ENCODE data around the gene S1PR1. TPM values are rescaled to one million over a fixed set of nuclear protein-coding genes. Genes with fewer than 3 reads are reported as not detected.

S1PR1 gene
- total and polyA plus RNA-seq, 2 of the 13 experiments (the other 11 are each of a cell fraction or from before 2014, with no cell fraction given), result not detected

- TF ChIP-seq ZNF75D (CRISPR knock-in tag; IDR thresholded peaks at IDR 0.05; ENCODE audit: borderline replicate concordance) (no peak), GATAD2A (CRISPR knock-in tag; IDR thresholded peaks at IDR 0.05) (peak; percentile 67), ZNF292 (CRISPR knock-in tag; IDR thresholded peaks at IDR 0.05; ENCODE audit: borderline replicate concordance, low read depth) (no peak), ZNF280B (CRISPR knock-in tag; IDR thresholded peaks at IDR 0.05; ENCODE audit: borderline replicate concordance) (no peak)
Measured at GRCh38 chr1:101288491-101288944, 51.7 kb downstream of the S1PR1 start (continued).

- Histone ChIP-seq H2AFZ (ENCODE audit: low read length) (no peak overlapping the region), H3K79me2 (ENCODE audit: insufficient read depth, low read length) (no peaks in the 10 kb centered on the region), H3K36me3 (replicated peaks in 1 of 2; ENCODE audit: control insufficient read depth in 1 of 2, insufficient read depth in 2 of 2, low read length in 2 of 2) (no peaks in the 10 kb centered on the region), H3K27me3 (ENCODE audit: control insufficient read depth in 1 of 2, insufficient read depth in 2 of 2, low read length in 2 of 2) (no peaks in the 10 kb centered on the region), H4K20me1 (ENCODE audit: insufficient read depth, low read length) (no peaks in the 10 kb centered on the region), H3K9ac (ENCODE audit: insufficient read depth, low read depth, low read length) (no peak overlapping the region), H3K27ac (ENCODE audit: extremely low read length, insufficient read depth, low read length) (no peak overlapping the region), H3K4me1 (ENCODE audit: insufficient read depth, low read length) (peaks cover 51% of the 10 kb centered on the region), H3K4me3 (replicated peaks in 1 of 3; ENCODE audit: insufficient read depth in 1 of 3, low read depth in 2 of 3, low read length in 3 of 3) (no peak overlapping the region), H3K4me2 (ENCODE audit: low read depth, low read length) (no peak overlapping the region; the same call in 1 of the 2 replicates), H3K9me3 (ENCODE audit: low read length) (no peaks in the 10 kb centered on the region)
- no peak for DNase-seq (ENCODE audit: low spot score)
- POLR2A ChIA-PET, result no interaction called here
- no peak for ATAC-seq
- WGBS (ENCODE audit: low lambda C conversion rate), result 87% methylated on average over 6 of the region's 6 CpGs
- intact Hi-C loops (cut with micrococcal nuclease; ENCODE audit: unreplicated experiment) (no loop called here), in situ Hi-C loops (cut with HindIII; ENCODE audit: extremely low pct_ligation_motif_present, low pct_unique_long_range_greater_than_20kb) (no loop called here)
- CTCF ChIA-PET (ENCODE audit: low intra/inter-chr PET ratio, low total read pairs), result no interaction called here
- TF ChIP-seq ZNF7 (CRISPR knock-in tag; IDR thresholded peaks at IDR 0.05) (no peak), SCMH1 (CRISPR knock-in tag; IDR thresholded peaks at IDR 0.05; ENCODE audit: borderline replicate concordance) (no peak), ZNF710 (CRISPR knock-in tag; IDR thresholded peaks at IDR 0.05; ENCODE audit: borderline replicate concordance) (no peak), ZNF232 (CRISPR knock-in tag; IDR thresholded peaks at IDR 0.05; ENCODE audit: borderline replicate concordance) (no peak), HNRNPUL1 (IDR thresholded peaks at IDR 0.05; ENCODE audit: low read depth, low read length) (no peak), HIVEP1 (CRISPR knock-in tag; IDR thresholded peaks at IDR 0.05) (no peak), ZNF296 (CRISPR knock-in tag; conservative IDR thresholded peaks at IDR 0.05) (no peak), XBP1 (CRISPR knock-in tag; IDR thresholded peaks at IDR 0.05) (no peak), ZNF503 (CRISPR knock-in tag; IDR thresholded peaks at IDR 0.05) (no peak), SMAD3 (CRISPR knock-in tag; IDR thresholded peaks at IDR 0.05) (no peak), ZNF768 (CRISPR knock-in tag; IDR thresholded peaks at IDR 0.05) (no peak), ZNF556 (CRISPR knock-in tag; IDR thresholded peaks at IDR 0.05; ENCODE audit: borderline replicate concordance) (no peak), ZNF891 (CRISPR knock-in tag; IDR thresholded peaks at IDR 0.05) (no peak)
- FAIRE-seq, result no peak
- BruUV-seq (replicated peaks), result no TSS peak
Measured at GRCh38 chr1:101290119-101290921, 53.5 kb downstream of the S1PR1 start.
